ENCODE data around the gene SSX5. TPM values are rescaled to one million over a fixed set of nuclear protein-coding genes. Genes with fewer than 3 reads are reported as not detected.
"Not testable (repeated sequence)": the region's sequence is repeated elsewhere in the genome, so short reads cannot be mapped to it uniquely, and the experiment has no call there.

Gene SSX5, protein sequence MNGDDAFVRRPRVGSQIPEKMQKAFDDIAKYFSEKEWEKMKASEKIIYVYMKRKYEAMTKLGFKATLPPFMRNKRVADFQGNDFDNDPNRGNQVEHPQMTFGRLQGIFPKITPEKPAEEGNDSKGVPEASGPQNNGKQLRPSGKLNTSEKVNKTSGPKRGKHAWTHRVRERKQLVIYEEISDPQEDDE
- not detected in 2 replicates for total RNA-seq

- intact Hi-C loops (cut with micrococcal nuclease): no loop called here
Measured at GRCh38 chrX:48196745-48197201, at the start of gene SSX5. Gene SSX5, minus strand, starts transcription at chrX:48196795. Its CDS starts 1,437 bp downstream, at chrX:48195358.

GRCh38 chrX:48224196-48224595, 27.6 kb upstream of the SSX5 start:
- intact Hi-C loops (cut with micrococcal nuclease): not testable (repeated sequence)

DNA sequence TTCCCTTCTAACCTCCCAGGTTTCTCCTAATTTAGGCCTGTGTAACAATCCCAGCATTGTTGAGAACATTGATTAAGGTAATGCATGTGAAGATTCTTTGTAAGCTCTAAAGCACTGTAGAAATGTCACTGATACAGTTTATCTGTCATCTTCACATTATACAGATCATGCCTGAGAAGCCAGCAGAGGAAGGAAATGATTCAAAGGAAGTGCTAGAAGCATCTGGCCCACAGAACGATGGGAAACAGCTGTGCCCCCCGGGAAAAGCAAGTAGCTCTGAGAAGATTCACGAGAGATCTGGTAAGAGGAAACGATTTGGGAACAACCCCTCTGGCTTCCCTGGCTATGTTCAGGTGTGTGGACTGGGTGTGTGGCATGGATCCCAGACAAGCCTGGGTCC, 17.7 kb upstream of the SSX5 start:
- intact Hi-C loops (cut with micrococcal nuclease): not testable (repeated sequence)

DNA sequence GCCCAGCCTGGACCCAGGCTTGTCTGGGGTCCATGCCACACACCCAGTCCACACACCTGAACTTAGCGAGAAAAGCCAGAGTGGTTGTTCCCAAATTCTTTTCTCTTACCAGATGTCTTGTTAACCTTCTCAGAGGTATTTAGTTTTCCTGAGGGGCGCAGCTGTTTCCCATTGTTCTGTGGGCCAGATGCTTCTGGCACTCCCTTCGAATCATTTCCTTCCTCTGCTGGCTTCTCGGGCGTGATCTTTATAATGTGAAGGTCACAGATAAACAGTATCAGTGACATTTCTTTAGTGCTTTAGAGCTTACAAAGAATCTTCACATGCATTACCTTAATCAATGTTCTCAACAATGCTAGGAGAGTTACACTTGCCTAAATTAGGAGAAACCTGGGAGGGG, 6.6 kb downstream of the SSX5 start:
- intact Hi-C loops (cut with micrococcal nuclease): not testable (repeated sequence)

DNA sequence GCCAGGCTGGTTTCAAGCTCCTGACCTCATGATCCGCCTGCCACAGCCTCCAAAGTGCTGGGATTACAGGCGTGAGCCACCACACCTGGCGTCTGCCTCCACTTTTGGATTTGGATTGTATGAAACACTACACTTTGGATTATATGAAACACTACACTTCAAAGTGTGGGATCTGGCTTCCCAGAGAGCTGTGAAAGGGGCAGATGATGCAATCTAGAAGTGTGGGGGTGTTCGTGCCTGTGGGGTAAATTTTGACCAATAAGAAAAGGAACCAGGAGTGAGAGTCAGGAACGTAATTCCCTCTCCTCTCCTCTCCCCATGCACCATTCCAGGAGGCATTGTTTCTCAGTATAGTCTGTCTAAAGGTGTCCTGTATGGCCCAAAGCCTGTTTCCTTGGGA, 14.7 kb downstream of the SSX5 start:
- intact Hi-C loops (cut with micrococcal nuclease): not testable (repeated sequence)

- intact Hi-C loops (cut with micrococcal nuclease): no loop called here
Measured at GRCh38 chrX:48180811-48181210, 15.8 kb downstream of the SSX5 start.

GRCh38 chrX:48179691-48180090, 16.9 kb downstream of the SSX5 start:
- intact Hi-C loops (cut with micrococcal nuclease): no loop called here

GRCh38 chrX:48166322-48166721, 30.3 kb downstream of the SSX5 start:
- intact Hi-C loops (cut with micrococcal nuclease): not testable (repeated sequence)

DNA sequence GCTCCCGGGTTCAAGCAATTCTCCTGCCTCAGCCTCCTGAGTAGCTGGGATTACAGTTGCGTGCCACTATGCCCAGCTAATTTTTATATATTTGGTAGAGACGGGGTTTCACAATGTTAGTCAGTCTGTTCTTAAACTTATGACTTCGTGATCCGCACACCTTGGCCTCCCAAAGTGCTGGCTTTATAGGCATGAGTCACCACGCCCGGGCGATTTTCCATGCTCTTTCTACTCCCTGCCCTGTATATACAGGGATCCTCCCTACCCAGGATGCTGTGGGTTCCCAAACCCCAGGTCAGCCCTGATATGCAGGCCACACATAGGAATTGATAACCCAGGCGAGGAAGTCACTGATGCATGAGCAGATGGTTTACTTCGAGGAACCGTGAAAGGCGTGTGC, 31.4 kb downstream of the SSX5 start:
- intact Hi-C loops (cut with micrococcal nuclease): no loop called here

GRCh38 chrX:48156014-48156413, 40.6 kb downstream of the SSX5 start:
- intact Hi-C loops (cut with micrococcal nuclease): no loop called here

- intact Hi-C loops (cut with micrococcal nuclease): no loop called here
Measured at GRCh38 chrX:48154796-48155195, 41.8 kb downstream of the SSX5 start.

DNA sequence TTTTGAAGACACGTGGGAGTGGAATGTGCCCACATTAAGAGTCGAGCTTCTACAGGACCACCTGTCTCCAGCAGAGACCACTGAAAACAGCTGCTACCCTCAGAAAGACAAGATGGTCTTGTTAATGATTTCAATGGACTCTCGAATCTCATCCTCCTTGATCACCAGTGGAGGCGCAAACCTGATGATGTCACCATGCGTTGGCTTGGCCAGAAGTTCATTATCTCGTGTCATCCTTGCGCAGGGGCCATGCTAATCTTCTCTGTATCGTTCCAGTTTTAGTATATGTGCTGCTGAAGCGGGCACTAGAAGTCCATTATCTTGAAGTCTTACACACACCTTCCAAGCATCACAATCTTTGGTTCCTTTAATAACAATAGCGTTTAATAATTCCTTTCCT, 42.8 kb downstream of the SSX5 start:
- intact Hi-C loops (cut with micrococcal nuclease): no loop called here

DNA sequence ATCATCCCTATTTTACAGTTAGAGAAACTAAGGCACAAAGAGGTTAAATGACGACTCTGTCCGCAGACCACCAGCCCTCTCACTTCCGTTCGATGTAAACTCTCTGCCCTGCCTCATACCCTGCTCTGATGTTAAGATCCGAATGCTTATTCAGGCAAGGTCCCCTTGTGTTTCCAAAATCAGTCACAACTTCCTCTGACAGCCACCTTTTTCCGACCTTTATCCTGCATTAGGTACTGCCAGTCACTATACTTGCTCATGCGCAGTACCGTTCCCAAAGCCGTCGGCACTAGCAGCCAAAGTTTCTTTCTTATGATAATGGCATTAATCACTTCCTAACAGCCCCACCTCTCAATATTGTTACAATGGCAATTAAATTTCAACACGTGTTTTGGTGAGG, 53.9 kb downstream of the SSX5 start:
- intact Hi-C loops (cut with micrococcal nuclease): not testable (repeated sequence)

DNA sequence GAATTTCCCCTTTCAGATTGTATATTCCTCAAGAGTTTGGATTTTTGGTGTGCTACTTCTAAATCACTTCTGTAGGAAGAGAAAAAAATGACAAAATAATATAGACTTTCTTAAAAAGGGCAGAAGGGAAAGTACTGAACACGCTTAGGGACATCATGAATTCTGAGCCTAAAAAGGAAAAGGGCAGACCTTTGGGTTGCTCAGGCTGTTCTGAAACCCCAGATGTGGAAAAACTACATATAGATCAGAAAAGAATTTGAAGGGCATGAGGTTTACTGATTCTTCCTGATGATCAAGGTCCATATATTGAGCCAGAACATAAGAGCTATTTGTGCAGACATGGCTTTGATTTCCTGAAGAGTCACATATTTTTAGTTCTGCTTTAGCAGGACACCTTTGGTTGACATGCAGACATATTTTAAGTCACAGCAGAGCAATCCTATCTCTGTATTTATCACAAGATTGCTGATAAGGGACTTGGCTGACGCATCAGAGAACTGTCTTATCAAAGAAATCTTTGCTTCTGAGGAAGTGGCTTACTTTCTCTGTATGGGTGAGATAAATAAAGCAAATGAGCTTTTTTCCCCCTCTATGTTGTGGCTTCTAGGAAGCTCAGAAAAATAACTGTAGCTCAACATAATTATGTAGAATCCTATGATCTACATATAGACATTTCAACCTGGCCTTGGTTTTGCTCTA, 54.6 kb downstream of the SSX5 start:
- intact Hi-C loops (cut with micrococcal nuclease): not testable (repeated sequence)

- intact Hi-C loops (cut with micrococcal nuclease): not testable (repeated sequence)
Measured at GRCh38 chrX:48139076-48139475, 57.5 kb downstream of the SSX5 start.

Other genes starting within 250 kb of the SSX5 start
- 6.5 and 6.7 TPM in 2 replicates for gene ZNF182, start 192.8 kb downstream of the SSX5 start, total RNA-seq
- not detected in 2 replicates for gene SPACA5, start 189.8 kb downstream of the SSX5 start, total RNA-seq
- 0.44 and 0.54 TPM in 2 replicates for gene ZNF630, start 125.2 kb downstream of the SSX5 start, total RNA-seq
- not detected in 2 replicates for gene SPACA5B, start 66.2 kb downstream of the SSX5 start, total RNA-seq
- not detected in 2 replicates for gene SSX1, start 58.6 kb upstream of the SSX5 start, total RNA-seq
- not detected in 2 replicates for gene SSX3, start 159.9 kb upstream of the SSX5 start, total RNA-seq
- gene SSX4, start 186.7 kb upstream of the SSX5 start, total RNA-seq: not detected in 2 replicates
- gene SSX4B, start 215.2 kb upstream of the SSX5 start, total RNA-seq: not detected in 2 replicates

Measured in T-helper 1 cell treated with Interleukin-12 subunit alpha and Interleukin-12 subunit beta and Interleukin-4 antibody, amounts not matched to agents 30 ng/mL and 1 ng/mL, for 36 hours (primary cell).